CD14-positive monocyte (primary cell): ENCODE measurements around the gene SLC9A9. TPM values are rescaled to one million over a fixed set of nuclear protein-coding genes. Genes with fewer than 3 reads are reported as not detected.

ENCODE experiments used
- DNase-seq, 3 donors: peaks; one replicate each; pipeline ENCODE4 v3.0.0-alpha.2; 2011 to 2022
- H2AFZ ChIP-seq: 2 replicates; pipeline ENCODE4 v1.6.0; 2012; ENCODE audit warnings: mild to moderate bottlenecking, low read depth, low read length, inconsistent platforms; ENCODE audit not compliant: insufficient read depth, poor library complexity, severe bottlenecking
- H3K27ac ChIP-seq, 2 donors: 1 replicate in 1 of 2; 2 replicates in 1 of 2; pipeline ENCODE4 v1.5.1; 2012 to 2013; ENCODE audit warnings: low read length in 2 of 2, control low read depth in 1 of 2, inconsistent platforms in 1 of 2, low read depth in 1 of 2, mild to moderate bottlenecking in 1 of 2
- H3K27me3 ChIP-seq, 2 donors: one replicate each; pipeline versions ENCODE4 v1.6.0 to v1.6.1; 2011 to 2013; ENCODE audit warnings: low read length in 2 of 2; ENCODE audit not compliant: control insufficient read depth in 2 of 2, insufficient read depth in 2 of 2
- H3K36me3 ChIP-seq, 2 donors: replicated peaks in 1 of 2; 1 replicate in 1 of 2; 2 replicates in 1 of 2; pipeline versions ENCODE4 v1.5.1 to v1.6.1; 2012 to 2013; ENCODE audit warnings: low read length in 2 of 2, control low read depth in 1 of 2, inconsistent platforms in 1 of 2, mild to moderate bottlenecking in 1 of 2; ENCODE audit not compliant: insufficient read depth in 2 of 2, control insufficient read depth in 1 of 2
- H3K4me1 ChIP-seq, 2 donors: 1 replicate in 1 of 2; 2 replicates in 1 of 2; pipeline versions ENCODE4 v1.5.1 to v1.6.1; 2012 to 2013; ENCODE audit warnings: low read length in 2 of 2, control low read depth in 1 of 2, inconsistent platforms in 1 of 2, mild to moderate bottlenecking in 1 of 2, moderate library complexity in 1 of 2; ENCODE audit not compliant: insufficient read depth in 2 of 2, control insufficient read depth in 1 of 2
- H3K4me2 ChIP-seq: replicated peaks from 2 replicates; pipeline ENCODE3; 2012; ENCODE audit warnings: low read length, moderate library complexity, mild to moderate bottlenecking; ENCODE audit not compliant: poor library complexity, severe bottlenecking; ENCODE audit errors: extremely low read depth
- H3K4me3 ChIP-seq, 3 experiments: fragments of 200-600 bp in 1 of 3; sonication (generic) in 1 of 3; replicated peaks in 1 of 3; 1 replicate in 2 of 3; 2 replicates in 1 of 3; pipeline ENCODE4 v1.5.1; 2011 to 2013; ENCODE audit warnings: low read length in 3 of 3, mild to moderate bottlenecking in 3 of 3, control low read depth in 2 of 3, low read depth in 2 of 3, inconsistent platforms in 1 of 3, moderate library complexity in 1 of 3
- H3K79me2 ChIP-seq: 2 replicates; pipeline ENCODE4 v1.6.0; 2012; ENCODE audit warnings: mild to moderate bottlenecking, control low read depth, inconsistent platforms, low read length, moderate library complexity; ENCODE audit not compliant: insufficient read depth
- H3K9ac ChIP-seq: 2 replicates; pipeline ENCODE4 v1.6.0; 2017; ENCODE audit warnings: low read length, mild to moderate bottlenecking; ENCODE audit not compliant: insufficient read depth, poor library complexity, severe bottlenecking
- H3K9me3 ChIP-seq, 2 donors: replicated peaks in 1 of 2; 1 replicate in 1 of 2; 2 replicates in 1 of 2; pipeline versions ENCODE4 v1.5.1 to v1.6.1; 2012 to 2013; ENCODE audit warnings: low read length in 2 of 2, control low read depth in 1 of 2; ENCODE audit not compliant: control insufficient read depth in 1 of 2, insufficient read depth in 1 of 2
- H4K20me1 ChIP-seq: 2 replicates; pipeline ENCODE4 v1.6.0; 2012; ENCODE audit warnings: mild to moderate bottlenecking, low read length, control low read depth, moderate library complexity; ENCODE audit not compliant: insufficient read depth
- H3K27ac Mint-ChIP-seq, 7 donors: one replicate each; pipeline ENCODE4 v1.8.0; 2020; ENCODE audit warnings: mild to moderate bottlenecking in 7 of 7, mixed read lengths in 7 of 7, moderate library complexity in 6 of 7, inconsistent platforms in 2 of 7
- H3K27me3 Mint-ChIP-seq, 3 donors: one replicate each; pipeline ENCODE4 v1.8.0; 2021 to 2022; ENCODE audit warnings: low read depth in 3 of 3, mild to moderate bottlenecking in 3 of 3, mixed read lengths in 3 of 3, moderate library complexity in 3 of 3, inconsistent platforms in 1 of 3
- H3K36me3 Mint-ChIP-seq, 2 donors: one replicate each; pipeline ENCODE4 v1.8.0; 2020; ENCODE audit warnings: mixed read lengths in 2 of 2, inconsistent platforms in 1 of 2, mild to moderate bottlenecking in 1 of 2
- H3K4me1 Mint-ChIP-seq: one replicate; pipeline ENCODE4 v1.8.0; 2020; ENCODE audit warnings: mild to moderate bottlenecking, mixed read lengths
- H3K4me3 Mint-ChIP-seq, 2 donors: one replicate each; pipeline ENCODE4 v1.8.0; 2020; ENCODE audit warnings: mild to moderate bottlenecking in 2 of 2, mixed read lengths in 2 of 2, moderate library complexity in 1 of 2
- H3K9me3 Mint-ChIP-seq, 7 donors: one replicate each; pipeline ENCODE4 v1.8.0; 2020 to 2022; ENCODE audit warnings: mixed read lengths in 7 of 7, mild to moderate bottlenecking in 6 of 7, moderate library complexity in 6 of 7, inconsistent platforms in 2 of 7
- WGBS: methylation state at CpG from one replicate; pipeline ENCODE4 v1.1.5; 2013; ENCODE audit warnings: missing lambda C conversion rate; ENCODE audit not compliant: insufficient coverage; 5-methylcytosine and 5-hydroxymethylcytosine counted together
- intact Hi-C, 2 donors: fragments of 100-400 bp; cut with micrococcal nuclease; formaldehyde crosslinking; loops; one replicate each; pipeline versions ENCODE4 v1.15.0 to v1.15.1; 2023
- polyA plus RNA-seq, 3 donors: library from polyadenylated mRNA; depleted of rRNA in 1 of 3; unstranded in 2 of 3; stranded (reverse) in 1 of 3; fragments of 300-500 nt in 2 of 3; fragments of >200 nt in 1 of 3; fragmentation: Illumina TruSeq in 2 of 3; gene quantifications; 1 replicate in 2 of 3; 2 replicates in 1 of 3; pipeline ENCODE4 v1.2.3, GENCODE V29; 2012 to 2021
- TF ChIP-seq, protein P1 (sequence below): fragments of 200-600 bp; IDR thresholded peaks from one replicate; pipeline ENCODE4 v1.8.0; 2022; ENCODE audit warnings: antibody characterized with exemption, mild to moderate bottlenecking

Gene SLC9A9
- polyA plus RNA-seq, 3 donors: 14.1 to 32.8 (median 27.0) TPM

DNA sequence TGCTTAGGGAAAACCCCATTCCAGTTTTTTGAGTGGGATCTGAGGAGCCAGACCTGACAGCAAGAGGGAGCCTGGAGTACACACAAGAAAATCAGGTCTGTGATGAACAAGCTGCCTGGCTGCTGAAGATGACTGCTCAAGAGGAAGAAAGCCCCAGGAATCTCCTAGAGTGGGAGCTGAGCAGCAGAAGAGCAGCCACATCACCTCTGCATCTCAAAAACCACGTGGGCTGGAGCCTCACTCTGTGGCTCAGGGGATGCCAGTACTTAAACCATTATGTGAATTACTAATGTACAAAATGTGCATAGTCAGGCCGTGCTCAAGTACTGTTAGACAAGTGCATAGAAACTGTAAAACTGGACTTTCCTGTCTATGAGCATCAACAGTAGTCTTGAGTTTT, 52.4 kb downstream of the SLC9A9 start:
- Histone ChIP-seq H3K4me2 (no peak overlapping the region), H3K4me1 (no peaks in the 10 kb centered on the region), H4K20me1 (no peaks in the 10 kb centered on the region), H3K36me3 (peaks cover 9 to 24% of the 10 kb centered on the region in 2 donors), H3K27me3 (no peaks in the 10 kb centered on the region), H2AFZ (no peak overlapping the region), H3K79me2 (no peaks in the 10 kb centered on the region), H3K9ac (no peak overlapping the region), H3K4me3 (no peak overlapping the region), H3K9me3 (no peaks in the 10 kb centered on the region), H3K27ac (no peak overlapping the region)
- H3K4me1 Mint-ChIP-seq: peaks cover 9% of the 10 kb centered on the region
- peaks cover 0 to 5% (median 0%) of the 10 kb centered on the region in 3 donors for H3K27me3 Mint-ChIP-seq
- H3K9me3 Mint-ChIP-seq: peaks cover 0 to 9% (median 3%) of the 10 kb centered on the region in 7 donors
- intact Hi-C loops: loop anchor here in 1 of 2 donors (10.0 kb wide), 1 partner anchor 49 kb away; the partner anchor contains the start of gene SLC9A9
- H3K36me3 Mint-ChIP-seq: peaks cover 33 to 38% of the 10 kb centered on the region in 2 donors
- TF ChIP-seq, protein P1, sequence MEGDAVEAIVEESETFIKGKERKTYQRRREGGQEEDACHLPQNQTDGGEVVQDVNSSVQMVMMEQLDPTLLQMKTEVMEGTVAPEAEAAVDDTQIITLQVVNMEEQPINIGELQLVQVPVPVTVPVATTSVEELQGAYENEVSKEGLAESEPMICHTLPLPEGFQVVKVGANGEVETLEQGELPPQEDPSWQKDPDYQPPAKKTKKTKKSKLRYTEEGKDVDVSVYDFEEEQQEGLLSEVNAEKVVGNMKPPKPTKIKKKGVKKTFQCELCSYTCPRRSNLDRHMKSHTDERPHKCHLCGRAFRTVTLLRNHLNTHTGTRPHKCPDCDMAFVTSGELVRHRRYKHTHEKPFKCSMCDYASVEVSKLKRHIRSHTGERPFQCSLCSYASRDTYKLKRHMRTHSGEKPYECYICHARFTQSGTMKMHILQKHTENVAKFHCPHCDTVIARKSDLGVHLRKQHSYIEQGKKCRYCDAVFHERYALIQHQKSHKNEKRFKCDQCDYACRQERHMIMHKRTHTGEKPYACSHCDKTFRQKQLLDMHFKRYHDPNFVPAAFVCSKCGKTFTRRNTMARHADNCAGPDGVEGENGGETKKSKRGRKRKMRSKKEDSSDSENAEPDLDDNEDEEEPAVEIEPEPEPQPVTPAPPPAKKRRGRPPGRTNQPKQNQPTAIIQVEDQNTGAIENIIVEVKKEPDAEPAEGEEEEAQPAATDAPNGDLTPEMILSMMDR: no peak
- no peak overlapping the region for H3K4me3 Mint-ChIP-seq
- no peak overlapping the region for H3K27ac Mint-ChIP-seq
- peak in 1 of 3 donors; percentile 18 for DNase-seq
- WGBS: no CpG with 5 or more reads among the region's 2 CpGs

DNA sequence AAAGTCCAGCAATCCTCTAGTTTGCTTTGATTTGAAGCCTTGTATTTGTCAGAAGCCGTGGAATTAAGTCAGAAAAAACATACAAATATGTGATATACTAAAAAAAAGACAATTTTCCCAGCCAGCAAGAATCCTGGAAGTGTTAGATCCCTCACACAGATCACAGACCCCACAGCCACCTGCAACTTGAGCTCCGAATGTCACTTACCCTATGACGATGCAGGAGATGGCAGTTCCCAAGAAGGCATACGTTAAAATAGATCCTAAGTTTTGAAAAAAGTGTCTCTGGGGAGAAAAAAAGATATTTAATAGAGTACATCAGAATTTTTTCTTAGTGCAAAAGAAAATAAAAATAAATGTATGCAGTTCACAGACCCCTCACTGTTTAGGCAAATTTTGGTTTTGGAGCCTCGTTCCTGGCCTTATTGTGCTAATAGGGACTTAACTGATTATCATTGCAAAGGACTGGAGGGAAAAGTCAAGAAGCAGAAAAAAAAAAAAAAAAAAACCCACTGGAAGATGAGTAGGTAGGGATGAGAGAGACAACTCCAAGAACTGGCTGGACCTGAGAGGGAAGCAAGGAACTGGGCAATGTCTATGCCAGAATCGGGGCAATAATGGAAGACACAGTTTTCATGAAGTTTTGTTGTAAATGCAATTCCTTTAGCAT, 53.3 kb downstream of the SLC9A9 start:
- H3K9me3 Mint-ChIP-seq: peaks cover 0 to 9% (median 3%) of the 10 kb centered on the region in 7 donors
- intact Hi-C loops: loop anchor here in 1 of 2 donors (10.0 kb wide), 1 partner anchor 50 kb away; the partner anchor contains the start of gene SLC9A9

More for the DNA sequence above, 53.3 kb downstream of the SLC9A9 start:
- Mint-ChIP-seq H3K27ac (no peak overlapping the region), H3K4me3 (no peak overlapping the region), H3K4me1 (peaks cover 9% of the 10 kb centered on the region), H3K27me3 (peaks cover 0 to 5% (median 0%) of the 10 kb centered on the region in 3 donors), H3K36me3 (peaks cover 40 to 46% of the 10 kb centered on the region in 2 donors)
- TF ChIP-seq, protein P1: no peak
- H4K20me1 ChIP-seq: no peaks in the 10 kb centered on the region
- no peak overlapping the region for H2AFZ ChIP-seq
- H3K4me2 ChIP-seq: no peak overlapping the region
- no peaks in the 10 kb centered on the region for H3K4me1 ChIP-seq
- H3K36me3 ChIP-seq: peaks cover 9 to 24% of the 10 kb centered on the region in 2 donors
- no peaks in the 10 kb centered on the region for H3K27me3 ChIP-seq
- H3K9ac ChIP-seq: no peak overlapping the region
- DNase-seq: no peak
- H3K79me2 ChIP-seq: no peaks in the 10 kb centered on the region
- H3K27ac ChIP-seq: no peak overlapping the region
- H3K4me3 ChIP-seq: no peak overlapping the region
- no CpG with 5 or more reads among the region's 6 CpGs for WGBS
- H3K9me3 ChIP-seq: no peaks in the 10 kb centered on the region
